ENCODE data around the gene TSPAN18. TPM values are rescaled to one million over a fixed set of nuclear protein-coding genes. Genes with fewer than 3 reads are reported as not detected.

Gene TSPAN18
- total RNA-seq, 4 donors from 2014 or later, result 3.6 to 12.4 (median 8.2) TPM

DNA sequence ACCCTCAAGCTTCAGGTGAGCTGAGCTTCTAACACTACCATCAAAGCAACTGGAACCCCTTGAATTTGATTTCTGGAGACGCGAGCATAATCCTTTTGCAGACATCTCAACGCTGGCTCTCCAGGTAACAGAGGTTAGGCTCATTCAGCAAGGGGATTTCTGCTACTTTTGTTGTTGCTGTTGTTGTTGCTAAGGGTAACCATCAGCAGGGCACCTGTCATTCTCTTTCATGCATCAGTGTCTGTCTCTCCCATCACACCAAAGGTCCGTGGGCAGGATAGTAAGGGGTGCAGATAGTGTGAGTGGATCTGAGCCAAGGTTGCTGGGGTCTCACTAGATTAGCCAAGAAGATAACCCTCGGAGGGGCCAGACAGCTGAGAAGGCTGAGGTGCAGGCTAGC is 133.6 kb downstream of the TSPAN18 start:
- Histone ChIP-seq H3K36me3 (no peaks in the 10 kb centered on the region), H3K4me1 (peaks cover 0 to 8% of the 10 kb centered on the region in 2 donors), H3K27me3 (no peaks in the 10 kb centered on the region), H3K27ac (no peak overlapping the region), H3K4me3 (replicated peaks in 1 of 3) (no peak overlapping the region), H3K9me3 (no peaks in the 10 kb centered on the region)
- TF ChIP-seq, protein P1, sequence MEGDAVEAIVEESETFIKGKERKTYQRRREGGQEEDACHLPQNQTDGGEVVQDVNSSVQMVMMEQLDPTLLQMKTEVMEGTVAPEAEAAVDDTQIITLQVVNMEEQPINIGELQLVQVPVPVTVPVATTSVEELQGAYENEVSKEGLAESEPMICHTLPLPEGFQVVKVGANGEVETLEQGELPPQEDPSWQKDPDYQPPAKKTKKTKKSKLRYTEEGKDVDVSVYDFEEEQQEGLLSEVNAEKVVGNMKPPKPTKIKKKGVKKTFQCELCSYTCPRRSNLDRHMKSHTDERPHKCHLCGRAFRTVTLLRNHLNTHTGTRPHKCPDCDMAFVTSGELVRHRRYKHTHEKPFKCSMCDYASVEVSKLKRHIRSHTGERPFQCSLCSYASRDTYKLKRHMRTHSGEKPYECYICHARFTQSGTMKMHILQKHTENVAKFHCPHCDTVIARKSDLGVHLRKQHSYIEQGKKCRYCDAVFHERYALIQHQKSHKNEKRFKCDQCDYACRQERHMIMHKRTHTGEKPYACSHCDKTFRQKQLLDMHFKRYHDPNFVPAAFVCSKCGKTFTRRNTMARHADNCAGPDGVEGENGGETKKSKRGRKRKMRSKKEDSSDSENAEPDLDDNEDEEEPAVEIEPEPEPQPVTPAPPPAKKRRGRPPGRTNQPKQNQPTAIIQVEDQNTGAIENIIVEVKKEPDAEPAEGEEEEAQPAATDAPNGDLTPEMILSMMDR (IDR thresholded peaks at IDR 0.05), result no peak
- TF ChIP-seq POLR2A (IDR thresholded peaks at IDR 0.05), result no peak
- 80 to 94% methylated on average over 5 of the region's 5 CpGs for WGBS, 2 donors
- no peak for DNase-seq
- intact Hi-C loops (cut with DNase I), result no loop called here

DNA sequence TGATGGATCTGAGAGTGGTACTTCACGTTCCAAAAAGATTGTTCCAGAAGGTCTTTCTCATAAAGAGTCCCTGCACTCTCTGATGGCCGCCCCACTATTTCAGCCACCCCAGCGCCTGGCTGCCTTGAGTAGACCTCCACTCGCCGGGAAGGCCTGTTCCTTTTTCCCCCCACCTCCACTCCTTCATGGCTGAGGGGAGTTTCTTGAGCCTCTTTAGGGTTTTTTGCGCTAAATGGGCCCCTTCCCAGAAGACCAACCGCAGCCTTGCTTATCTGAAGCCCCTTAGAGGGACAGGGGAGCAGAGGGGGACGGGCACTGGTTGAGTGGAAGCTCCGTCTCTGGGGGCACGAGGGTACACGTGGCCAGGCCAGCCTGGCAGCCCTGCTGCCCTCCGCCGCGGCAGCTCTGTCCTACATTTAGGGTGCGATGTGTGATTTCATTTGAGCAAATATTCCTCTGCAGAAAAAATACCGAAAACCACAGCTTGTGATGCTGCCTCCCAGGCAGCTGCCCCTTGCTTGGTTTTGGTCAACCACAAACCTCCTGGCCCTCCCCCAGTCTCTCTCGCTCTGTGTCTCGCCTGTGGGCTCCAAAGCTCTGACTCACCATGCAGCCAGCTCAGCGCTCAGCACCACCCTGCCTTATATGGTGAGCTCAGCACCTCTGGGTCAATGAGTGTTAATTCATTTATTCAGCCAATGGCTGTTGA is 135.2 kb downstream of the TSPAN18 start:
- peak; percentile 7 to 21 for DNase-seq
- H3K4me3 ChIP-seq (replicated peaks in 1 of 3), result no peak overlapping the region
- intact Hi-C loops (cut with DNase I), result no loop called here
- H3K27me3 ChIP-seq, result no peaks in the 10 kb centered on the region
- H3K36me3 ChIP-seq, result no peaks in the 10 kb centered on the region
- peaks cover 0 to 17% of the 10 kb centered on the region in 2 donors for H3K4me1 ChIP-seq
- WGBS, 2 donors, result 73 to 83% methylated on average over 19 of the region's 19 CpGs
- no peaks in the 10 kb centered on the region for H3K9me3 ChIP-seq
- H3K27ac ChIP-seq, result no peak overlapping the region
- TF ChIP-seq, protein P1 (IDR thresholded peaks at IDR 0.05), result no peak
- TF ChIP-seq POLR2A (IDR thresholded peaks at IDR 0.05), result no peak

DNA sequence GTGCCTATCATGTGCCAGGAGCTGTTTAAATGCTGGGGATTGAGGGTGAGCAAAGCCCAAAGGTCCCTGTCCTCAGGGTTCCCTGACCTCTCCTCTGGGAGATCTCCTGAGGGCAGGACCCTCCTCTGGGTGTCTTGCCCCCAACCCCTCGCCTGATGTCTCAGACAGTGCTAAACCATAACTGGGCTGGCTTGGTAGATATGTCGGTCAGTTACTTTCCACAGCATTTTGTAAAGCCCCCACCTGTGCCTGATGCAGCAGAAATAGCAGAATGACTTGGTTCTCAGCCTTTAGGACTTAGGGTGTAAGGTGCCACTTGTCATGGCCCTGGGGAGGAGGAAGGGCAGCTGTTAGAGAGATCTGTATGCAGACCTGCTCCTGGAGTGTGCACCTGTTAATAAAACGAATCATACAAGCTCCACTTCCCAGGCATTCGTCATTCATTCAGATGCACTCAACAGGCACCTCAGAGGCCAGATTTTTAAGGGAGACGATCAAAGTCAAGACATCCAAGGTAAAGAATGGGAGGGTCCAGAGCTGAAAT is 135.9 kb downstream of the TSPAN18 start:
- no peak overlapping the region for H3K27ac ChIP-seq
- H3K36me3 ChIP-seq, result no peaks in the 10 kb centered on the region
- 82 to 86% methylated on average over 5 of the region's 5 CpGs for WGBS, 2 donors
- H3K4me1 ChIP-seq, result peaks cover 0 to 17% of the 10 kb centered on the region in 2 donors
- no peaks in the 10 kb centered on the region for H3K27me3 ChIP-seq
- TF ChIP-seq, protein P1 (IDR thresholded peaks at IDR 0.05), result no peak
- TF ChIP-seq POLR2A (IDR thresholded peaks at IDR 0.05), result no peak
- no peak overlapping the region for H3K4me3 ChIP-seq (replicated peaks in 1 of 3)
- intact Hi-C loops (cut with DNase I), result no loop called here
- no peaks in the 10 kb centered on the region for H3K9me3 ChIP-seq
- DNase-seq, result no peak

DNA sequence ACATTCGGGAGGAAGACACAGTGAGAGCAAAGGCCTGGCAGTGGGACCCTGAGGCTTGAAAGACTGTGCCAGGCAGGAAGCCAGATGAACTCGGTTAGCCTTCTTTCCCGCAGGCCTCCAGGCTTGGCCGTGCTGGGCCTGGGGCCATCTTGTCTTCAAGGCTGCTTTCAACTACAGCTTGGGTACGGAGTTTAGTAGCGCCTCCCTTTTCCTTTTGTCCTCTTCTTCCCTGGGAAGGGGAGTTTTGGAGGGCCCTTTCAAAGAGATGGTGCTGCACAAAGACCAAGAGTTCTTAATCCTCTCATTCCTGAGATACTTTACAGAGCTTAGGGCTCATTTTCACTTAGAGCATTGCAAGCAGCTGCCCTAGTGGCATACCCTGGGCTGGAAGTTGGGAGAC is 136.5 kb downstream of the TSPAN18 start:
- Histone ChIP-seq H3K4me1 (peaks cover 0 to 17% of the 10 kb centered on the region in 2 donors), H3K4me3 (replicated peaks in 1 of 3) (no peak overlapping the region), H3K36me3 (no peaks in the 10 kb centered on the region), H3K27me3 (no peaks in the 10 kb centered on the region), H3K9me3 (no peaks in the 10 kb centered on the region), H3K27ac (no peak overlapping the region)
- intact Hi-C loops (cut with DNase I), result no loop called here
- no peak for TF ChIP-seq POLR2A (IDR thresholded peaks at IDR 0.05)
- TF ChIP-seq, protein P1 (IDR thresholded peaks at IDR 0.05), result no peak
- WGBS, 2 donors, result 86 to 92% methylated on average over 6 of the region's 6 CpGs
- DNase-seq, result no peak

DNA sequence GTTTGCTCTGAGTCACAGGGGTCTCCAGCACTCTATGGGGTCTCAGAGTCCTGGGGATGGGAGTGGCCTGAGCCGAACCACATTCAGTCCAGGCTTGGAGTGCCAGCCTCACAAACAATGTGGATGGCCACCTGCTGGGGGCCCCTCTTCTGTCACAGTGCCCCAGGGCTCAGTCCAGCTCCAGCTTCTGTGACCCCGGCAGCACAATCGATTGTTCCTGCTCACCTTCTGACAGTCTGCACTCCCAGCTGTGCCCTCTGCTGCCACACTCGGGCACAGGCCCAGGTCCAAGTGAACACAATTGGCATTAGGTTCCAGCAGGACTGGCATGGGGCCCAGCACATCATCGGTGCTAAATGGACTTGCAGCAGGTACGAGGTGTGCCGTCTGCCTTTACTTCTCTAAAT is 139.1 kb downstream of the TSPAN18 start:
- 33 to 34% methylated on average over 3 to 6 of the region's 7 CpGs for WGBS, 2 donors
- Histone ChIP-seq H3K36me3 (no peaks in the 10 kb centered on the region), H3K27me3 (no peaks in the 10 kb centered on the region), H3K4me3 (replicated peaks in 1 of 3) (no peak overlapping the region), H3K27ac (no peak overlapping the region), H3K9me3 (no peaks in the 10 kb centered on the region), H3K4me1 (peaks cover 0 to 17% of the 10 kb centered on the region in 2 donors)
- intact Hi-C loops (cut with DNase I), result no loop called here
- DNase-seq, result peak; percentile 88
- TF ChIP-seq POLR2A (IDR thresholded peaks at IDR 0.05), result no peak
- TF ChIP-seq, protein P1 (IDR thresholded peaks at IDR 0.05), result peak in 4 of 6 experiments; percentile 19 to 46 (median 26)

Measured in thyroid gland (tissue), 4 donors.